MM.1S (cell line): ENCODE data around the gene GPSM3.

Source experiments
- CTCF ChIP-seq: fragments of 300-600 bp; sonication (generic); IDR thresholded peaks from 2 replicates; pipeline ENCODE4 v1.5.1; 2016; ENCODE audit warnings: antibody characterized with exemption, low read length, mixed read lengths
- EZH2 ChIP-seq: fragments of 300-600 bp; sonication (generic); optimal IDR thresholded peaks from 2 replicates; pipeline ENCODE3; 2017; ENCODE audit warnings: low read depth, mild to moderate bottlenecking, antibody characterized with exemption, low read length, mixed read lengths
- EZH2phosphoT487 ChIP-seq: fragments of 300-600 bp; sonication (generic); IDR thresholded peaks from 2 replicates; pipeline ENCODE4 v1.6.1; 2018; ENCODE audit warnings: antibody characterized with exemption, low read length

- TF ChIP-seq CTCF (no peak), EZH2phosphoT487 (no peak), EZH2 (no peak)
These were observed at the start of gene GPSM3 for GRCh38 chr6:32192608-32193039.
